Mammary epithelial cell (primary cell): ENCODE data around the gene GPR146.

Experiments
- EZH2 ChIP-seq: IDR thresholded peaks from 2 replicates; pipeline ENCODE4 v1.6.1; 2012; ENCODE audit warnings: low read length, inconsistent platforms, borderline replicate concordance
- TF ChIP-seq, protein P1 (sequence below), 2 donors: IDR thresholded peaks in 1 of 2; conservative IDR thresholded peaks in 1 of 2; 2 replicates each; pipeline ENCODE4 v1.5.1; 2011 to 2012; ENCODE audit warnings: inconsistent platforms in 2 of 2, low read length in 2 of 2, mild to moderate bottlenecking in 2 of 2, control low read depth in 1 of 2, low read depth in 1 of 2; ENCODE audit not compliant: insufficient read depth in 1 of 2; ENCODE audit errors: extremely low read depth in 1 of 2

DNA sequence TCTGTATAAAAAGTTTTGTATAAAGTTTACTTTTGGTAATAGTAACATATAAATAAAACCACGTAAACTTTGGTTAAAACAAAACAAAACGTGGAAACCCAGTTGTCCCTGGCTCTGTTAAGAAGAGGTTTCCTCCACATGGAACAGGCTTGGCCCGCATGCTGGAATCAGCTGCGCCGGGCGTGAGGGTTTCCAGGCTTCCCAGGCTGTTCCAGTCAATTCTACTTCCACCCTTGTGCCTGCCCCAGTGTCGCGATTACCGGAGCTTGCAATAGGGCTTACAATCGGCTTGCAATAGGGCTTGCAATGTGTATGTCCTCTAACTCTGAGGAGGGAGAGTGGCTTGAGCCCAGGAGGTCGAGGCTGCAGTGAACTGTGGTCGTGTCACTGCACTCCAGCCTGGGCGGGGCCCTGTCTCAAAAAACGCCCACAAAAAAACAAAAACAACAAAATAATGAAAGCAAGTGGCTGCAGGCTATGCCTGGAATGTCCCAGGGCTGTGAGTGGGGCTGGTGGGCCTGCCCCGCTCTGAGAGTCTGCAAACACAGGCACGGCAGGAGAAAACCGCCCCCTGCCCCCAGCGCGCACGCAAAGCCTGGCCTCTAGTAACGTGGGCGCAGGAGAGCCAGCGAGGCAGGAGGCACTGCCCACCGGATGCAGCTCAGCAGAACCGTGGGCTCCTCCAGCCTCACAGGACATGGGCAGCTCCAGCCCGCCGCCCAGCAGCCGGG, 45.0 kb upstream of the GPR146 start:
- TF ChIP-seq, protein P1, sequence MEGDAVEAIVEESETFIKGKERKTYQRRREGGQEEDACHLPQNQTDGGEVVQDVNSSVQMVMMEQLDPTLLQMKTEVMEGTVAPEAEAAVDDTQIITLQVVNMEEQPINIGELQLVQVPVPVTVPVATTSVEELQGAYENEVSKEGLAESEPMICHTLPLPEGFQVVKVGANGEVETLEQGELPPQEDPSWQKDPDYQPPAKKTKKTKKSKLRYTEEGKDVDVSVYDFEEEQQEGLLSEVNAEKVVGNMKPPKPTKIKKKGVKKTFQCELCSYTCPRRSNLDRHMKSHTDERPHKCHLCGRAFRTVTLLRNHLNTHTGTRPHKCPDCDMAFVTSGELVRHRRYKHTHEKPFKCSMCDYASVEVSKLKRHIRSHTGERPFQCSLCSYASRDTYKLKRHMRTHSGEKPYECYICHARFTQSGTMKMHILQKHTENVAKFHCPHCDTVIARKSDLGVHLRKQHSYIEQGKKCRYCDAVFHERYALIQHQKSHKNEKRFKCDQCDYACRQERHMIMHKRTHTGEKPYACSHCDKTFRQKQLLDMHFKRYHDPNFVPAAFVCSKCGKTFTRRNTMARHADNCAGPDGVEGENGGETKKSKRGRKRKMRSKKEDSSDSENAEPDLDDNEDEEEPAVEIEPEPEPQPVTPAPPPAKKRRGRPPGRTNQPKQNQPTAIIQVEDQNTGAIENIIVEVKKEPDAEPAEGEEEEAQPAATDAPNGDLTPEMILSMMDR (conservative IDR thresholded peaks at IDR 0.05 in 1 of 2, IDR thresholded peaks at IDR 0.05 in 1 of 2; ENCODE audit: extremely low read depth in 1 of 2, insufficient read depth in 1 of 2, low read depth in 1 of 2, low read length in 2 of 2): no peak
- no peak for TF ChIP-seq EZH2
